Measurements from ENCODE around the gene MYO1E.

- no peak for TF ChIP-seq POLR2AphosphoS5 (IDR thresholded peaks at IDR 0.05)
- TF ChIP-seq, protein P1, sequence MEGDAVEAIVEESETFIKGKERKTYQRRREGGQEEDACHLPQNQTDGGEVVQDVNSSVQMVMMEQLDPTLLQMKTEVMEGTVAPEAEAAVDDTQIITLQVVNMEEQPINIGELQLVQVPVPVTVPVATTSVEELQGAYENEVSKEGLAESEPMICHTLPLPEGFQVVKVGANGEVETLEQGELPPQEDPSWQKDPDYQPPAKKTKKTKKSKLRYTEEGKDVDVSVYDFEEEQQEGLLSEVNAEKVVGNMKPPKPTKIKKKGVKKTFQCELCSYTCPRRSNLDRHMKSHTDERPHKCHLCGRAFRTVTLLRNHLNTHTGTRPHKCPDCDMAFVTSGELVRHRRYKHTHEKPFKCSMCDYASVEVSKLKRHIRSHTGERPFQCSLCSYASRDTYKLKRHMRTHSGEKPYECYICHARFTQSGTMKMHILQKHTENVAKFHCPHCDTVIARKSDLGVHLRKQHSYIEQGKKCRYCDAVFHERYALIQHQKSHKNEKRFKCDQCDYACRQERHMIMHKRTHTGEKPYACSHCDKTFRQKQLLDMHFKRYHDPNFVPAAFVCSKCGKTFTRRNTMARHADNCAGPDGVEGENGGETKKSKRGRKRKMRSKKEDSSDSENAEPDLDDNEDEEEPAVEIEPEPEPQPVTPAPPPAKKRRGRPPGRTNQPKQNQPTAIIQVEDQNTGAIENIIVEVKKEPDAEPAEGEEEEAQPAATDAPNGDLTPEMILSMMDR (IDR thresholded peaks at IDR 0.05; ENCODE audit: poor library complexity, severe bottlenecking), result no peak
- no peak for TF ChIP-seq REST (IDR thresholded peaks at IDR 0.05; ENCODE audit: borderline replicate concordance)
- no peak for TF ChIP-seq EZH2 (IDR thresholded peaks at IDR 0.05; ENCODE audit: borderline replicate concordance, insufficient read depth, low read length, poor library complexity, severe bottlenecking)
Measured at GRCh38 chr15:59191855-59192237, 180.8 kb downstream of the MYO1E start.
